A549 (cell line): ENCODE measurements around the gene RPS6KB1. TPM values are rescaled to one million over a fixed set of nuclear protein-coding genes. Genes with fewer than 3 reads are reported as not detected.

ENCODE experiments used
- ATAC-seq, 2 experiments: fragments of 200-7000 bp in 1 of 2; fragments of >200 bp in 1 of 2; cut with Nextera tagmentation in 1 of 2; cut with Tn5 transposase in 1 of 2; 3 replicates each; pipeline versions ENCODE4 v1.8.0 to v1.9.1; 2018 to 2020; ENCODE audit warnings: mild to moderate bottlenecking in 1 of 2, moderate library complexity in 1 of 2
- CTCF ChIA-PET: fragments of 300-600 bp; sonication (Branson Sonifier 250); formaldehyde crosslinking; extraction: SDS; loops from one replicate; lab custom pipeline; 2021; ENCODE audit warnings: antibody characterized with exemption, inconsistent platforms; lab: Yijun Ruan, JAX
- POLR2A ChIA-PET: fragments of 350-600 bp; formaldehyde crosslinking; extraction: SDS; loops from one replicate; lab custom pipeline; 2021; ENCODE audit warnings: antibody characterized with exemption, inconsistent platforms; lab: Yijun Ruan, JAX
- DNase-seq, 2 experiments: peaks; one replicate each; pipeline versions ENCODE4 v3.0.0 to v3.0.0-alpha.2; 2011 to 2016; ENCODE audit warnings: low read depth in 1 of 2, low spot score in 1 of 2
- FAIRE-seq: peaks from 2 replicates; lab custom pipeline; 2011; peaks lifted over from hg19 to GRCh38; lab: Jason Lieb, UNC
- H3K27ac ChIP-seq, 2 experiments: fragments of >200 bp; sonication (Bioruptor Twin); formaldehyde crosslinking; 3 replicates each; pipeline ENCODE4 v1.5.1; 2016 to 2017
- H3K4me1 ChIP-seq: fragments of >200 bp; sonication (Bioruptor Twin); formaldehyde crosslinking; 3 replicates; pipeline ENCODE4 v1.6.1; 2016
- H3K4me2 ChIP-seq: fragments of >200 bp; sonication (Bioruptor Twin); formaldehyde crosslinking; 3 replicates; pipeline ENCODE4 v1.6.1; 2016
- H3K4me3 ChIP-seq: fragments of >200 bp; sonication (Bioruptor Twin); formaldehyde crosslinking; 3 replicates; pipeline ENCODE4 v1.5.1; 2016
- H3K9me3 ChIP-seq: fragments of >200 bp; sonication (Bioruptor Twin); formaldehyde crosslinking; 3 replicates; pipeline ENCODE4 v1.6.1; 2016
- BHLHE40 ChIP-seq: IDR thresholded peaks from 2 replicates; pipeline ENCODE4 v1.6.1; 2012; ENCODE audit warnings: low read depth, low read length, inconsistent platforms
- CBX8 ChIP-seq: fragments of 200-600 bp; sonication (generic); IDR thresholded peaks from 2 replicates; pipeline ENCODE4 v1.6.1; 2016
- CTCF ChIP-seq: fragments of >200 bp; sonication (Bioruptor Twin); formaldehyde crosslinking; IDR thresholded peaks from 3 replicates; pipeline ENCODE4 v1.5.1; 2016
- E2F6 ChIP-seq: IDR thresholded peaks from 2 replicates; pipeline ENCODE4 v1.6.1; 2012; ENCODE audit warnings: low read depth, borderline replicate concordance
- EHMT2 ChIP-seq: fragments of 200-600 bp; sonication (generic); IDR thresholded peaks from 2 replicates; pipeline ENCODE4 v1.6.1; 2016; ENCODE audit warnings: antibody characterized with exemption, low read depth, mild to moderate bottlenecking, moderate library complexity
- EP300 ChIP-seq, 2 experiments: fragments of >200 bp; sonication (Bioruptor Twin); formaldehyde crosslinking; IDR thresholded peaks; 2 replicates in 1 of 2; 3 replicates in 1 of 2; pipeline ENCODE4 v1.6.1; 2016 to 2017
- ESRRA ChIP-seq: fragments of 150-350 bp; IDR thresholded peaks from 2 replicates; pipeline ENCODE4 v1.6.1; 2014; ENCODE audit warnings: mild to moderate bottlenecking, low read length, borderline replicate concordance
- FOSL2 ChIP-seq, 2 experiments: fragments of 450-650 bp in 1 of 2; fragments of >200 bp in 1 of 2; sonication (Bioruptor Twin) in 1 of 2; formaldehyde crosslinking; IDR thresholded peaks; 2 replicates each; pipeline versions ENCODE4 v1.5.0 to v1.6.1; 2016 to 2020; ENCODE audit warnings: mild to moderate bottlenecking in 1 of 2, moderate library complexity in 1 of 2
- FOXS1 ChIP-seq: fragments of 250-450 bp; sonication (Bioruptor Pico); IDR thresholded peaks from 2 replicates; pipeline ENCODE4 v1.5.0; 2020; ENCODE audit warnings: mild to moderate bottlenecking, moderate library complexity
- GATA3 ChIP-seq: IDR thresholded peaks from 2 replicates; pipeline ENCODE4 v1.6.1; 2012; ENCODE audit warnings: borderline replicate concordance
- HES2 ChIP-seq: fragments of >200 bp; sonication (Bioruptor Twin); formaldehyde crosslinking; IDR thresholded peaks from 2 replicates; pipeline ENCODE4 v1.6.1; 2016
- HMGXB4 ChIP-seq: fragments of 250-450 bp; sonication (Bioruptor Pico); IDR thresholded peaks from 2 replicates; pipeline ENCODE4 v1.5.0; 2021; ENCODE audit warnings: mild to moderate bottlenecking, moderate library complexity, borderline replicate concordance
- HOXA7 ChIP-seq: fragments of 250-450 bp; sonication (Bioruptor Pico); IDR thresholded peaks from 2 replicates; pipeline ENCODE4 v1.5.0; 2020; ENCODE audit warnings: mild to moderate bottlenecking, moderate library complexity
- HOXB13 ChIP-seq: fragments of 250-450 bp; sonication (Bioruptor Pico); IDR thresholded peaks from 2 replicates; pipeline ENCODE4 v1.5.0; 2020; ENCODE audit warnings: low read depth, mild to moderate bottlenecking, moderate library complexity
- HOXB5 ChIP-seq: fragments of 250-450 bp; sonication (Bioruptor Pico); IDR thresholded peaks from 2 replicates; pipeline ENCODE4 v1.5.0; 2020; ENCODE audit warnings: mild to moderate bottlenecking, moderate library complexity
- JUN ChIP-seq, 2 experiments: fragments of >200 bp; sonication (Bioruptor Twin); formaldehyde crosslinking; IDR thresholded peaks; 2 replicates in 1 of 2; 3 replicates in 1 of 2; pipeline ENCODE4 v1.6.1; 2016 to 2017
- JUNB ChIP-seq: fragments of >200 bp; sonication (Bioruptor Twin); formaldehyde crosslinking; IDR thresholded peaks from 2 replicates; pipeline ENCODE4 v1.6.1; 2016
- MAFK ChIP-seq: fragments of 450-650 bp; IDR thresholded peaks from 2 replicates; pipeline ENCODE4 v1.6.1; 2014; ENCODE audit not compliant: partially characterized antibody
- PBX3 ChIP-seq: IDR thresholded peaks from 2 replicates; pipeline ENCODE4 v1.6.1; 2012
- PHF8 ChIP-seq: fragments of 200-600 bp; sonication (generic); IDR thresholded peaks from 2 replicates; pipeline ENCODE4 v1.6.1; 2016; ENCODE audit warnings: low read depth, mild to moderate bottlenecking, antibody characterized with exemption, moderate library complexity, borderline replicate concordance
- POLR2A ChIP-seq: IDR thresholded peaks from 2 replicates; pipeline ENCODE4 v1.6.1; 2012; ENCODE audit warnings: mild to moderate bottlenecking, low read length
- RAD21 ChIP-seq, 2 experiments: fragments of >200 bp in 1 of 2; sonication (Bioruptor Twin) in 1 of 2; formaldehyde crosslinking in 1 of 2; IDR thresholded peaks in 1 of 2; conservative IDR thresholded peaks in 1 of 2; 2 replicates in 1 of 2; 3 replicates in 1 of 2; pipeline ENCODE4 v1.6.1; 2012 to 2018; ENCODE audit warnings: inconsistent platforms in 1 of 2
- RARB ChIP-seq: fragments of 250-450 bp; sonication (Bioruptor Pico); IDR thresholded peaks from 2 replicates; pipeline ENCODE4 v1.8.0; 2021; ENCODE audit warnings: mild to moderate bottlenecking, moderate library complexity
- REST ChIP-seq: fragments of 200-600 bp; sonication (generic); IDR thresholded peaks from 2 replicates; pipeline ENCODE4 v1.6.1; 2016; ENCODE audit warnings: antibody characterized with exemption, mild to moderate bottlenecking, moderate library complexity
- SMC3 ChIP-seq: fragments of >200 bp; sonication (Bioruptor Twin); formaldehyde crosslinking; IDR thresholded peaks from 3 replicates; pipeline ENCODE4 v1.6.1; 2018; ENCODE audit warnings: inconsistent platforms
- TP53 ChIP-seq: fragments of 250-450 bp; sonication (Bioruptor Pico); IDR thresholded peaks from 2 replicates; pipeline ENCODE4 v1.5.0; 2021; ENCODE audit warnings: mild to moderate bottlenecking, moderate library complexity
- ZFP36 ChIP-seq: fragments of 450-650 bp; IDR thresholded peaks from 2 replicates; pipeline ENCODE4 v1.6.1; 2014; ENCODE audit warnings: borderline replicate concordance; ENCODE audit not compliant: partially characterized antibody
- WGBS: methylation state at CpG from one replicate; pipeline ENCODE4 v1.1.6; 2017; ENCODE audit errors: missing lambda C conversion rate; 5-methylcytosine and 5-hydroxymethylcytosine counted together
- polyA plus RNA-seq, 4 experiments: library from polyadenylated mRNA; depleted of rRNA in 3 of 4; stranded (reverse); fragments of >200 nt; fragmentation: RNase III in 1 of 4; extraction: RNeasy Plus Mini Kit Qiagen cat#74134 plus additional on column Dnase treatment in 1 of 4; gene quantifications; 2 replicates in 3 of 4; 3 replicates in 1 of 4; pipeline ENCODE4 v1.2.3, GENCODE V29; 2011 to 2017

The RPS6KB1 gene
- polyA plus RNA-seq, 2 of the 4 experiments (the other 2 are of a cell fraction): 57.3 to 81.7 TPM

- TF ChIP-seq GATA3 (no peak), ZFP36 (no peak), EP300 (IDR thresholded peaks at IDR 0.05) (no peak), ESRRA (no peak), RARB (no peak), E2F6 (peak; percentile 48), HMGXB4 (CRISPR knock-in tag) (no peak), PHF8 (peak; percentile 97)
Measured at GRCh38 chr17:59892924-59893675, at the start of gene RPS6KB1, which contains the start of gene TUBD1 (continued).

- Histone ChIP-seq H3K4me3 (no peak overlapping the region), H3K4me2 (peak overlapping the region; percentile 77), H3K4me1 (peaks cover 56% of the 10 kb centered on the region), H3K27ac (peak overlapping the region; percentile 91 to 96), H3K9me3 (no peaks in the 10 kb centered on the region)
- ATAC-seq (peak in 1 of 2 experiments; percentile 7; a peak in 3 of 6 replicates), DNase-seq (peak in 1 of 2 experiments; percentile 89), FAIRE-seq (no peak)
- WGBS: 2% methylated on average over 3 of the region's 3 CpGs
- POLR2A ChIA-PET: interaction anchor here (1.8 to 13.6 kb wide), 9 partner anchors 7 to 138 kb away, joined by 7 to 610 read pairs (median 27); partner anchors contain the start of genes PTRH2, RPS6KB1, TUBD1 and VMP1
- CTCF ChIA-PET: interaction anchor here (1.4 to 12.7 kb wide), 3 partner anchors 59 to 95 kb away, joined by 3 to 244 read pairs (median 4); no protein-coding TSS in a partner anchor
- TF ChIP-seq HOXB13 (CRISPR knock-in tag) (peak; percentile 80; the same call in 1 of the 2 replicates), FOXS1 (peak; percentile 74), BHLHE40 (no peak), EHMT2 (no peak), POLR2A (peak; percentile 55), RARB (peak; percentile 99), JUN (IDR thresholded peaks at IDR 0.05) (no peak), HOXB5 (peak; percentile 90), SMC3 (no peak; the same call in 2 of the 3 replicates), MAFK (no peak), TP53 (peak; percentile 99), CTCF (no peak), RAD21 (conservative IDR thresholded peaks at IDR 0.05 in 1 of 2, IDR thresholded peaks at IDR 0.05 in 1 of 2) (no peak), ESRRA (no peak), CBX8 (no peak), REST (no peak; the same call in none of the 2 replicates), FOSL2 (IDR thresholded peaks at IDR 0.05) (no peak), FOSL2 (CRISPR knock-in tag; IDR thresholded peaks at IDR 0.05) (peak; percentile 25; the same call in 1 of the 2 replicates), JUNB (no peak), PBX3 (peak; percentile 84; the same call in 1 of the 2 replicates), HOXA7 (CRISPR knock-in tag) (peak; percentile 99), HES2 (no peak)
Measured at GRCh38 chr17:59844884-59845594, 47.9 kb upstream of the RPS6KB1 start.
